ELF-1 (cell line): ENCODE results near the gene ARHGAP9.
A peak's percentile ranks its signal among the peaks of the same experiment; 100 is the strongest.

ENCODE experiments used
- DNase-seq: peaks from one replicate; pipeline ENCODE4 v3.0.0-alpha.2; 2016; ENCODE audit warnings: low read depth, low spot score

The ARHGAP9 gene

DNA sequence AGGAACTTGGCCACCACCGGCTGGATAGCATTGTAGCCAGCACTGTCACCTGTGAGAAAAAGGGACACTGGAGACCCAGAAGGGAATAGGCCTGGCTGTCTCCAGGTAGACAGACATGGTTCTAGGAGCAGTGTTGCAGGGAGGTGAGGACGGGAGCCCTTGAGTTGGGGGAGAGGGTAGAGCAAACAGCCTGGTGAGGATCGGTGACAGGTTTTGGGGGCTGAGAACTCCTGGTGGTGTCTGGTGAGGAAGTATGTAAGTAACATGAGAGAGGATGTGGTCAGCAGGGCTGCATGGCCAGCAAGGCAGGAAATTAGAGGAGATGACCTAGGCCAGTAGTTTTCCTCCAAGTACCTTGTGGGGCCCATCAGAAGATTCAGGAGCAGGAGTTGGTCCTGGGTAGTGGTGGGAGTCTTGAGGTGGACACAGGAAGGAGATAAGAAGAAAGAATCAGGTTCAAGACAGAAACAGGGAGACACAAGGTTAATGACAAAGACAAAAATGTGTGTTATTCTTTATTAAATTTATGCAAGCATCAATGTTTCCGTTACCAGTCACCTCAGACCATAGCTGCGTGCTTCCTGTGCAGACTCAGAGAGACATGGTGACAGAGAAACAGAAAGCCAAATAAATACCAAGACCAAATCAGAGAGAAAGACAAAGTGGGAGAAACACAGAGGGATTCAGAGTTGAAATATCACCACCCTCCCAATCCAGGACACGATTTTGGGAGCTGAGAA is at the start of gene ARHGAP9:
Gene ARHGAP9 (minus strand): TSS at position 491 of the 740 bp plus-strand sequence. CDS start 460 bp downstream, at position 31.
- DNase-seq, result no peak

DNA sequence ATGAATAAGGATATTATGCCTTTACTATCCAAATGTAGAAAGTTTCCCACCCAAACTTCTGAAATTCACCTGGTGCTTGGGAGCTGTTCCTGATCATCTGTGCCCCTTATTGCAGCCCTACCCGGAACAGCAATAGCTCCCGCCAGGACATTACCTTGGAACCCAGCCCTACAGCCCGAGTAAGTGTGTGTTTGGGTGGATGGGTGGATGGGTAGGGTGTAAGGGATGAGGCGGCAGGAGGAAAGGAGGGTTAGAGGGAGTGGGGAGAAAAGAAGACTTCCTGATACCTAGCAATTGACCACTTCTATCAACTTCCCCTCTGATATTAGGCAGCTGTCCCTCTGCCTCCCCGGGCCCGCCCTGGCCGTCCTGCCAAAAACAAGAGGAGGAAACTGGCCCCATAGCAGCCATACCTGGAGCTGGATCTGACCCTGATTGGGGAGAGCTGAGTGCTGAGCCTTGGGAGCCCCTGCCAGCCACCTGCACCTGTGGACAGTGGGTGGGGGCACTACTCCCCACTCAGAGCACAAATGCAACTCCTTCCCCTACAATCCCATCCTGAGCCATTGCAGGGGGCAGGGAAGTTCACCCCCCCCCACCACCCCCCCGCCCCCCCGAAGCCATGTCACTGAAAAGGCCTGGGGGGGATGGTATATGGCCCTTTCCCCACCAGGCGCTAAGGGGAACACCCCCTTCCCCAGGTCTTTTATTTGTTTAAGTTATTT is 49.3 kb upstream of the ARHGAP9 start:
- no peak for DNase-seq

DNA sequence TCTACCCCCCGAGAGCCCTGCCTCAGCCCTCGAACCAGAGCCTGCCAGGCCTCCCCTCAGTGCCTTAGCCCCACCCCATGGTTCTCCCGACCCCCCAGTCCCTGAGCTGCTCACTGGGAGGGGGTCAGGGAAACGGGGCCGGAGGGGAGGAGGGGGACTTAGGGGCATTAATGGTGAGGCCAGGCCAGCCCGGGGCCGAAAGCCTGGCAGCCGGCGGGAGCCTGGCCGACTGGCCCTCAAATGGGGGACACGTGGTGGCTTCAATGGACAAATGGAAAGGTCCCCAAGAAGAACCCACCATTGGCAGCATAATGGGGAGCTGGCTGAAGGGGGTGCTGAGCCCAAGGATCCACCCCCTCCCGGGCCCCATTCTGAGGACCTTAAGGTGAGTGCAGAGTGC is 48.5 kb upstream of the ARHGAP9 start:
- no peak for DNase-seq

DNA sequence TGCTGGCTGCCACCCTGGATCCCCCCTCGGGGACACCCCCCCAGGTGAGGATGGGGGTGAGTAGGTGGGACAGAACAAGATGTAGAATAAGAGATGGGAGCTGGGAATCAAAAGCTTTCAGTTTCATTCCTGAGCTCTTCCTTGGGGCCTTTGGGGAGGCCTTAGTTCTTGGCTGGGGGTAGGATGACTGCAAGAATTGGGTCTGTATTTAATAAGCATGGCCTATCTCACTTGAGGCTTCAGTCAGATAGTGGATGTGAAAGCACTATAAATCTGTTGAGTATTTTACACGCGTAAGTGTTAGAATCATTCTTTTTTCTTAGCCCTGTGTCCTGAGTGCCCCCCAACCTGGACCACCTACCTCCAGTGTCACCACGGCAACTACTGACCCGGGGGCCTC is 47.5 kb upstream of the ARHGAP9 start:
- no peak for DNase-seq

DNA sequence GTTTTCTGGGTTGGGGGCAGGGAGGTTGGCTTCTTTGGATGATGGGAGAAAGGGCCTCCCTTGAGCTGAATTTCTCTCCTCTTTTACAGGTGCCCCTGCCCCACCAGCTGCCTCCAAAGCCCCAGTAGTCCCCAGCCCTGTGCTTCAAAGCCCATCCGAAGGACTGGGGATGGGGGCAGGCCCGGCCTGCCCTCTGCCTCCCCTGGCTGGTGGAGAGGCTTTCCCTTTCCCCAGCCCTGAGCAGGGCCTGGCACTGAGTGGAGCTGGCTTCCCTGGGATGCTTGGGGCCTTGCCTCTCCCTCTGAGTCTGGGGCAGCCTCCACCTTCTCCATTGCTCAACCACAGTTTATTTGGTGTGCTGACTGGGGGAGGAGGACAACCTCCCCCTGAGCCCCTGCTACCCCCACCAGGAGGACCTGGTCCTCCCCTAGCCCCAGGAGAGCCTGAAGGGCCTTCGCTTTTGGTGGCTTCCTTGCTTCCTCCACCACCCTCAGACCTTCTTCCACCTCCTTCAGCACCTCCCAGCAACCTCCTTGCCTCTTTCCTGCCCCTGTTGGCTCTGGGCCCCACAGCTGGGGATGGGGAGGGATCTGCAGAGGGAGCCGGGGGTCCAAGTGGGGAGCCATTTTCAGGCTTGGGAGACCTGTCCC is 46.9 kb upstream of the ARHGAP9 start:
- no peak for DNase-seq

DNA sequence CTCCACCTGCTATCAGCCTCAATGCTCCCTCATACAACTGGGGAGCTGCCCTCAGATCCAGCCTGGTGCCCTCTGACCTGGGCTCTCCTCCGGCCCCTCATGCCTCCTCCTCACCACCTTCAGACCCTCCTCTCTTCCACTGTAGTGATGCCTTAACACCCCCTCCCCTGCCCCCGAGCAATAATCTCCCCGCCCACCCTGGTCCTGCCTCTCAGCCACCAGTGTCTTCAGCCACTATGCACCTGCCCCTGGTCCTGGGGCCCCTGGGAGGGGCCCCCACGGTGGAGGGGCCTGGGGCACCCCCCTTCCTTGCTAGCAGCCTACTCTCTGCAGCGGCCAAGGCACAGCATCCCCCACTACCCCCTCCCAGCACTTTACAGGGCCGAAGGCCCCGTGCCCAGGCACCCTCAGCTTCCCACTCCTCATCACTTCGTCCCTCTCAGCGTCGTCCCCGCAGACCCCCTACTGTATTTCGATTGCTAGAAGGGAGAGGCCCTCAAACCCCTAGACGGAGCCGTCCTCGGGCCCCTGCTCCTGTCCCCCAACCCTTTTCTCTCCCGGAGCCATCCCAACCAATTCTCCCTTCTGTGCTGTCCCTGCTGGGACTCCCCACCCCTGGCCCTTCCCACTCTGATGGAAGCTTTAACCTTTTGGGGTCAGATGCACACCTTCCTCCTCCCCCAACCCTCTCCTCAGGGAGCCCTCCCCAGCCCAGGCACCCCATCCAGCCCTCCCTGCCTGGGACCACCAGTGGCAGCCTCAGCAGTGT is 46.1 kb upstream of the ARHGAP9 start:
- no peak for DNase-seq

DNA sequence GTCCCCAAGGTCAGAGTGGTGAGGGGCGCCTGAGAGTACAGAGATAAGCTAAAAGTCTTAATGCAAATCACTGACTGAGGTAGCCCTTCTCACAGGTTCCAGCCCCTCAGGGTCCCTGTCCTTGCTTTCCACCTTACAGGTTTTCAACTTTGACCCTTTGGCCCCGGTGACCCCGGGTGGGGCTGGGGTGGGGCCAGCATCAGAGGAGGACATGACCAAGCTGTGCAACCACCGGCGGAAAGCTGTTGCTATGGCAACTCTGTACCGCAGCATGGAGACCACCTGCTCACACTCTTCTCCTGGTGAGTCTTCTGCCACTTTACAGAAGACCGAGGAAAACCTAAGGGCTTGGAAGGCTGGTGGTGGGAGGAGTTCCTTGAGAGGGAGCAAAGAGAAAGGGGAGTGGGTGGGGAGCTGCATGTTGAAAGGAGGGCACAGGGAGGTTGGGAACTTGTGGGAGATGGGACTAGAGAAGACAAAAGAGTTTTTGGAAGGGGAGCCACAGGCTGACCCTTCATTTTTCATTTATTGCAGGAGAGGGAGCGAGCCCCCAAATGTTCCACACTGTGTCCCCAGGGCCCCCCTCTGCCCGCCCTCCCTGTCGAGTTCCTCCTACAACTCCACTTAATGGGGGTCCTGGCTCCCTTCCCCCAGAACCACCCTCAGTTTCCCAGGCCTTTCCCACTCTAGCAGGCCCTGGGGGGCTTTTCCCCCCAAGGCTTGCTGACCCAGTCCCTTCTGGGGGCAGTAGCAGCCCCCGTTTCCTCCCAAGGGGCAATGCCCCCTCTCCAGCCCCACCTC is 45.3 kb upstream of the ARHGAP9 start:
- no peak for DNase-seq

DNA sequence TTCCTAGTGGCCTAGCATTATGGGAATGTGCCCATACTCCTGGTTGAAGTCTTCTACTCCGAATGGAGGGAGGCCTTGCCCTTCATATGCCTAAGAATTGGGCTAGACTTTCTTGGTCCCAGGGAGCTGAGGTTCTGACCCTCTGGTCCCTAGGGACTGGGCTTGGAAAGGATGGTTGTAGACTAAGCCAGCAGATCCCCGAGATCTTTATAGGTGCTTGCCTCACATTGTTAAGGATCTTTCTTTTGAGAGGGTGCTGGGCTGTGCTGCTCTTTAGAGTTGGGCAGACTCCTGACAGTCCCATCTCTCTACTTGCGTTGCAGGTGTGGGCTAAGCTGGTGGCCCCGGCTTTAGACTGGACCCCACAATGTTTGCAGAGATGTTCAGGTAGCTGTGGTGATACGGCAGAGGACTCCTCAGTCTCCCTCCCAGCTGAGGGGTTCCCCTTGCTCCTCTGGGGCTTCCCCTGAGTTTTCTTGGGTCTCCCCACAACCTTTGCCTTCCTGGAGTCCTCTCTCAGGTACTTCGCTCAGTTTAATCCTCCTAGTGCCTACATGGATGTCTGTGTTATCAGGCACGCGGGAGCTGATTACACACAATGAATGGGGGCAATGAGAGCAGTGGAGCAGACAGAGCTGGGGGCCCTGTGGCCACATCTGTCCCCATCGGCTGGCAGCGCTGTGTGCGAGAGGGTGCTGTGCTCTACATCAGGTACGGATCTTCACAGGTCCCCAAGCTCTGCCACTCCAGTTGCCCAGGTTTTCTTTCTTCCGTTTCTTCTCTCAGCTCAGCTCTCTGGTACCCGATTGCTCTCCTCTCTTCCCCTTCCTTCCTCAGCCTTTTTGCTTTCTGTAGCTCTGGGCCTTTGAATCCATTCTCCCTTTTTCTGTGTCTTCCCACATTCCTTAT is 44.3 kb upstream of the ARHGAP9 start:
- no peak for DNase-seq

DNA sequence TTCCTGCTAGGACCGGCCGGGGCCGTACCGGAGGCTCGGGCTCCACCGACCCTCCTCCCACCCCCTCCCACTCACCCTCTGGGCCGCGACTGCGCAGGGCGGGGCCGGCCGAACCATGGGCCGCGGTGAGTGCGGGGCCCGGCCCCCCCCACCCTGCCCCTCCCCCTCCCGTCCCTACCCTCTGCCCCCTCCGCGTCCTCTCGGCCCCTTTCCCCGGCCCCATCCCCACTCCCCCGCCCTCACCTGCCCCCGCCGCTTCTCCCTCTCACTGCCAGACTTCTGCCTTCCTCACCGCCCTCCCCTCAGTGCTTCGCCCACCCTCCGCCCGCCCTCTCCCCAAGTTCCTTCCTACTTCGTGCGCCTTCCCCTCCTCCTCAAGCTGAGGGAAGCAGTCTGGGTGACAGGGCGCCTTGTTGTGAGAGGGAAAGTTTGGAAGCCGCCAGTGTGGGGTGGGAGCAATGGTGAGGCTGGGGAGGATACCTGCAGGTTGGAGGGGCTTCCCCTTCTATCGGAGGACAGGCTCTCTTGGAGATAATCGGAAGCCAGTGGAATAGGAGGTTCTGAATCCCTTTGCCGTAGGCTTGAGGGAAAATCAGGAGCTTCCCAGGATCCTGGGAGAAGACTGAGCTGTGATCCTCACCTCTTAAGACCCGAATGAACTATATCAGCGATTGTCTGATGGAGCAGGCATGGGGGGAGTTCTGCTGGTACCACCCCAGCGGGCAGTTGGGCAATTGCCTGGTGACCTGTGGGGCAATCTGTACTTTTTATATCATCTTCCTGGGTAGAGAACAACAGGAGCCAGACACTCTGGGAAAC is 43.4 kb upstream of the ARHGAP9 start:
- DNase-seq, result peak; percentile 50

DNA sequence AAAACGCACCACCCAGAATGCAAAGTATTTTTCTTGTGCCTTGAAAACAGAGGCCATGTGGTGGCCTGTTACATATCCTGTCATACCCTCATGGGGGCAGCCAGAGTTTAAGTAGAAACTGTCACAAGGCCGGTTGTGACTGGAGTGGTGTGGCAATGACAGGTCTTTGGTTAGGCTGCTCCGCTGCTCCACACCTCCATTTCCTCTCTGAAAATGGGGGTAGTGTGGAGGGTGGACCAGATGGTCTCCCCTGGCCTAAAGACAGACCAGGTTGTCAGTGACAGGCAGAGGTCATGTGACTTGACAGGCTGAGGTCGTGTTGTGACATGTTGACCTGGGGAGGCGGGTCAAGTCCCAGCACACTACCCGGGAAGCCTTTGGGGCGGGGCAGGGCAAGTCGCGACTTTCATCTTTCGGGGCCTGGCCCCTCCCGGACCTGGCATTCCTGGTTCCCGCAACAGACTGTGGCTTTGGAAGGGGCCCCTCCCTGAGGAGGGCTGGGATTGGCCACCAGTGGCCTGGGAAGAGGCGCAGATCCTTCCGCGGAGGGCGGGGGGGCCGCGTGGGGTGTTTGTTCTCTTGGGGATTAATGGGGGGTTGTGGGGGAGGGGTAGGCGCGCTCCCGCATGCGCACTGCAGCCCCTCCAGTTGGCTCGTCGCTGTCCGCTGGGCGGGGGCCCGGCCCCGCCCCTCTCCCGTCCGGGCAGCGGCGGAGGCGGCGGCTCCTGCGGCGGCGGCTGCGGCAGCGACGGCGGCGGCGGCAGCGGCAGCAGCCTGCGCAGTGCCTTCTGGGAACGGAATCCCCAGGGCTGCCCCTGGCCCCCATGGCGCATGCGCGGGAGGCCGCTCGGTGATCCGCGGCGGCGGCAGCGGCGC is 42.6 kb upstream of the ARHGAP9 start, which contains the start of gene MBD6:
Gene MBD6 (plus strand): TSS at position 814 of the 876 bp plus-strand sequence. CDS start 1,480 bp downstream, outside the sequence.
- DNase-seq, result peak; percentile 90

DNA sequence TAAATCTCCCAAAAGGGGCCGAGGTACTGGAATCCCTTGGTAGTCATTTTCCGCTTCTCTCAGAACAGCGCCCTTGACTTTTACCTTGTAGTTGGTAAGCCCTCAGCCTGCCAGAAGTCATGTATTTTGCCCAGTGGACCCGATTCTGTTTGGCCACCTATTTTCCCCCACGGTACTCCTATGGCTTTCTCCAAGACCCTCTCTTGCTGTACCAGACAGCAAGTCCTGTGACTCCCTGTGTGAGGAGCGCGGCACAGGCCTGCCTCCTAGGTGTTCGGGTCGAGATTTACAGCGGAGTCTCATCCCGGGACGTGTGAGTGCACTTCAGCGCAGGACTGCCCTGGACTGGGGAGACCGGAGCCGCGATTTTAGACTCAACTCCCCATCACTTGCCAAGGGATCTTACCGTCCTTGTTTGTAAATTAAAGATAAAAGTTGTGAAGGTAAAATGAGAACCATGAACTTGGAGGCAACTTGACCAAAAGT is 41.9 kb upstream of the ARHGAP9 start:
- peak; percentile 79 for DNase-seq

DNA sequence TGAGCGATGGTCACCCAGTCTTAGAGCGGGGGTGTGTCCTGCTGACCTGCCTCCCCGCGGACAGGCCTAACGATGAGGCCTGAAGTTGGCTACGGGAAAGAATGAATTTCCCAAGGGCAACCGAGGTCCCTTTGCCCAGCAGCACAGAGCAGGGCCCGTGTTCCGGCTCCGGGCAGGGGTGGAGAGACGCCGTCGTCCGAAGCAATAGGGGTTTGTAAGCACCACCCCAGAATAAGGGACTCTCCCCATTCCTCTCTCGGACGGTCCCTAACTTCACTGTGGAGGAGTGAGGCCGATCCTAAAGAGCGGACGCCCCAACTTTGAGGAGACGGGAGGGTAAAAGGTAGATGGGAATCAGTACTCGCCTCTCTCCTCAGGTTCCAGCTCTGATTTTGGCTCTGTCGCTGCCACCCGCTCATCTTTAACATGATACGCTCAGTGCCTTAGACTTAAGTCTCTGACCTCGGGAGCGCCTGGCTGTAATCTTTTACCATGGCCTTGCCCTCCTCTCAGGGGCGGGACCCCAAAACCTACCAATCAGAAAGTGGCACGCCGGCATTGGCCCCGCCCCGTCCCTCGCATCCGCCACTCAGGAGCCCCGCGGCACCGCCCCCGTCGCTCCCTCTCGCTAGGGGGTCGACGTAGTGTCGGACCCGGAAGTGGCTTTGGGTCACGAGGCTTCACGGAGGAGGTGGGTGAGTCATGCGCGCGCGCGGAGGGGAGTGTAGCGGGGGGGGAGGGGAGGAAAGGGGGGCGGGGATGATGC is 40.6 kb upstream of the ARHGAP9 start, which contains the start of gene DDIT3:
Gene DDIT3 (minus strand): TSS at position 462 of the 766 bp plus-strand sequence. CDS start 3,108 bp downstream, outside the sequence.
- DNase-seq, result peak; percentile 99

DNA sequence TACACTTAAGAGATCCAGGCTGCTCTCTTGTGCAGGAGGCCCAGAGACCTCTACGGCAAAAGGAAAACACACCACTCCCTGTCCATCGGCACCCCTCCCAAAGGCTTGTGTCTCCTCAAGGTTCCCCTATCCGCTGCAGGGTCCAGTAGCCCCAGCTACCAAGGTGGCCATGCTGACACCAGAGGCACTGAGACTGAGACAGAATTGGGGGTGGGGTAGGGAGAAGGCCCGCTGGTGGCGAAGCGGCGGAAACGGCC is 40.1 kb upstream of the ARHGAP9 start:
- peak; percentile 71 for DNase-seq

DNA sequence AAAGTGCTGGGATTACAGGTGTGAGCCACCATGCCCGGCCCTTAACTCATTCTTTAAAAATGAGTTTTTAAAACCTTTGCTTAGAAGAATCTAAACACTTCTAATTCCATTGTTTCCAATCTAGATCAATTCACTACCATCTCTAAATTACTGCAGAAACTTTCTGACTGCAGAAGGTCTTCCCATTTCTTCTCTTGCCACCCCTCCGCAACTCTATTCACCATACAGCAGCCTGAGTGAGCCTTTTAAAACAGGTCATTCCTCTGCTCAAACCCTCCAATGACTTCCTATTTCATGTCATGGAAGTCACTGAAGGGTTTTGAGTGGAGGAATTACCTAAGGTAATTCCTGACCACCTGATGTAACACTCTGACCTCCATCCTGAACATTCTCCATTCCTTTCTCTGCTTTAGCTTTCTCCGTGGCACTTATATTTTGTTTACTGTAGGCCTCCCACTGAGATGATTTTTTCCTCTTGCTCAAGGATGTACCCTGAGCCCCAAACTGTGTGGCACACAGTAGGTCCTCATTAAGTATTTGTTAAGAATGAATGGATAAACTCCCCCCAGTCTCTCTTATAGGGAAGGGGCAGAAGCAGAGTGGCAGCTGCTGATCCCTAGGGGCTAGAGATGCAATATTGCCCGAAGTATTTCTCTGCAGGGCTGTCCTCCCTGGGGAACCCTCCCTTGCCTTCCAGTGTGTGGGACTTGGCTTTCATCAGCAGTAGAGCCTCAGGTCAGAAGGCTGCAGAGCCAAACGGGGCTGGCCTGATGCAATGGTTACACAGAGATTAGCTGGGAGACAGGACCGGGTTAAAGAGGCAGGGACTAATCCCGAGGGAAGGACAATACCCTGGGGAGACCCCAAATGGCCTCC is 39.5 kb upstream of the ARHGAP9 start:
- DNase-seq, result peak; percentile 72

DNA sequence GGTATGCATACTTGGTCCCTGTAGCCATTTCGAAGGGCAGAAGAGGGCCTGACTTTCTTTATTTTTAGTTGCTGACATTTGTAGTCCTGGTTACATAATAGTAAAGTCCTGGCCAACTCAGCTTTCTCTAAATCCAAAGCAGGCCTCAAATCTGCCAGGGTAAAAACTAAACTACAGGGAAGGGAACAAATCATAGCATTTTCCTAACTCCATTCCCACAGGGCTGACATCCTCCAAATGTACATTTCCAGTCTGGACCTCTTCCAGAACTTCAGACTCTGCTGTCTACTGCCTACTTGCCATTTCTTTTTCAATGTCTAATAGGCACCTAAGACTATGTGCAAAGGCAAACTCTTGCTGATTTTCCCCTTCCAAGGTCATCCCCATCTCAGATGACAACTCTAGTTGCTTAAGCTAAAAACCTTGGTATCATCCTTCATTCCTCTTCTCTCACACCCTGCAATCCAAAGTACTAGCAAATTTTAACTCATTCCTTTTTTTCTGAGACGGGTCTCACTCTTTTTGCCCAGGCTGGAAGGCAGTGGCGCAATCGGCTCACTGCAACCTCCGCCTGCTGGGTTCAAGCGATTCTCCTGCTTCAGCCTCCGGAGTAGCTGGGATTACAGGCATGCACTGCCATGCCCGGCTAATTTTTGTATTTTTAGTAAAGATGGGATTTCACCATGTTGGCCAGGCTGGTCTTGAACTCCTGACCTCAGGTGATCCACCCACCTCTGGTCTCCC is 38.7 kb upstream of the ARHGAP9 start:
- no peak for DNase-seq
